CD14-positive monocyte (primary cell): ENCODE measurements around the gene FNDC1. TPM values are rescaled to one million over a fixed set of nuclear protein-coding genes. Genes with fewer than 3 reads are reported as not detected.

Experiments used
- DNase-seq, 3 donors: peaks; one replicate each; pipeline ENCODE4 v3.0.0-alpha.2; 2011 to 2022
- H2AFZ ChIP-seq: 2 replicates; pipeline ENCODE4 v1.6.0; 2012; ENCODE audit warnings: mild to moderate bottlenecking, low read depth, low read length, inconsistent platforms; ENCODE audit not compliant: insufficient read depth, poor library complexity, severe bottlenecking
- H3K27ac ChIP-seq, 2 donors: 1 replicate in 1 of 2; 2 replicates in 1 of 2; pipeline ENCODE4 v1.5.1; 2012 to 2013; ENCODE audit warnings: low read length in 2 of 2, control low read depth in 1 of 2, inconsistent platforms in 1 of 2, low read depth in 1 of 2, mild to moderate bottlenecking in 1 of 2
- H3K27me3 ChIP-seq, 2 donors: one replicate each; pipeline versions ENCODE4 v1.6.0 to v1.6.1; 2011 to 2013; ENCODE audit warnings: low read length in 2 of 2; ENCODE audit not compliant: control insufficient read depth in 2 of 2, insufficient read depth in 2 of 2
- H3K36me3 ChIP-seq, 2 donors: replicated peaks in 1 of 2; 1 replicate in 1 of 2; 2 replicates in 1 of 2; pipeline versions ENCODE4 v1.5.1 to v1.6.1; 2012 to 2013; ENCODE audit warnings: low read length in 2 of 2, control low read depth in 1 of 2, inconsistent platforms in 1 of 2, mild to moderate bottlenecking in 1 of 2; ENCODE audit not compliant: insufficient read depth in 2 of 2, control insufficient read depth in 1 of 2
- H3K4me1 ChIP-seq, 2 donors: 1 replicate in 1 of 2; 2 replicates in 1 of 2; pipeline versions ENCODE4 v1.5.1 to v1.6.1; 2012 to 2013; ENCODE audit warnings: low read length in 2 of 2, control low read depth in 1 of 2, inconsistent platforms in 1 of 2, mild to moderate bottlenecking in 1 of 2, moderate library complexity in 1 of 2; ENCODE audit not compliant: insufficient read depth in 2 of 2, control insufficient read depth in 1 of 2
- H3K4me2 ChIP-seq: replicated peaks from 2 replicates; pipeline ENCODE3; 2012; ENCODE audit warnings: low read length, moderate library complexity, mild to moderate bottlenecking; ENCODE audit not compliant: poor library complexity, severe bottlenecking; ENCODE audit errors: extremely low read depth
- H3K4me3 ChIP-seq, 3 experiments: fragments of 200-600 bp in 1 of 3; sonication (generic) in 1 of 3; replicated peaks in 1 of 3; 1 replicate in 2 of 3; 2 replicates in 1 of 3; pipeline ENCODE4 v1.5.1; 2011 to 2013; ENCODE audit warnings: low read length in 3 of 3, mild to moderate bottlenecking in 3 of 3, control low read depth in 2 of 3, low read depth in 2 of 3, inconsistent platforms in 1 of 3, moderate library complexity in 1 of 3
- H3K79me2 ChIP-seq: 2 replicates; pipeline ENCODE4 v1.6.0; 2012; ENCODE audit warnings: mild to moderate bottlenecking, control low read depth, inconsistent platforms, low read length, moderate library complexity; ENCODE audit not compliant: insufficient read depth
- H3K9ac ChIP-seq: 2 replicates; pipeline ENCODE4 v1.6.0; 2017; ENCODE audit warnings: low read length, mild to moderate bottlenecking; ENCODE audit not compliant: insufficient read depth, poor library complexity, severe bottlenecking
- H3K9me3 ChIP-seq, 2 donors: replicated peaks in 1 of 2; 1 replicate in 1 of 2; 2 replicates in 1 of 2; pipeline versions ENCODE4 v1.5.1 to v1.6.1; 2012 to 2013; ENCODE audit warnings: low read length in 2 of 2, control low read depth in 1 of 2; ENCODE audit not compliant: control insufficient read depth in 1 of 2, insufficient read depth in 1 of 2
- H4K20me1 ChIP-seq: 2 replicates; pipeline ENCODE4 v1.6.0; 2012; ENCODE audit warnings: mild to moderate bottlenecking, low read length, control low read depth, moderate library complexity; ENCODE audit not compliant: insufficient read depth
- H3K27ac Mint-ChIP-seq, 7 donors: one replicate each; pipeline ENCODE4 v1.8.0; 2020; ENCODE audit warnings: mild to moderate bottlenecking in 7 of 7, mixed read lengths in 7 of 7, moderate library complexity in 6 of 7, inconsistent platforms in 2 of 7
- H3K27me3 Mint-ChIP-seq, 3 donors: one replicate each; pipeline ENCODE4 v1.8.0; 2021 to 2022; ENCODE audit warnings: low read depth in 3 of 3, mild to moderate bottlenecking in 3 of 3, mixed read lengths in 3 of 3, moderate library complexity in 3 of 3, inconsistent platforms in 1 of 3
- H3K36me3 Mint-ChIP-seq, 2 donors: one replicate each; pipeline ENCODE4 v1.8.0; 2020; ENCODE audit warnings: mixed read lengths in 2 of 2, inconsistent platforms in 1 of 2, mild to moderate bottlenecking in 1 of 2
- H3K4me1 Mint-ChIP-seq: one replicate; pipeline ENCODE4 v1.8.0; 2020; ENCODE audit warnings: mild to moderate bottlenecking, mixed read lengths
- H3K4me3 Mint-ChIP-seq, 2 donors: one replicate each; pipeline ENCODE4 v1.8.0; 2020; ENCODE audit warnings: mild to moderate bottlenecking in 2 of 2, mixed read lengths in 2 of 2, moderate library complexity in 1 of 2
- H3K9me3 Mint-ChIP-seq, 7 donors: one replicate each; pipeline ENCODE4 v1.8.0; 2020 to 2022; ENCODE audit warnings: mixed read lengths in 7 of 7, mild to moderate bottlenecking in 6 of 7, moderate library complexity in 6 of 7, inconsistent platforms in 2 of 7
- CTCF ChIP-seq: fragments of 200-600 bp; IDR thresholded peaks from one replicate; pipeline ENCODE4 v1.8.0; 2022; ENCODE audit warnings: antibody characterized with exemption, mild to moderate bottlenecking
- WGBS: methylation state at CpG from one replicate; pipeline ENCODE4 v1.1.5; 2013; ENCODE audit warnings: missing lambda C conversion rate; ENCODE audit not compliant: insufficient coverage; 5-methylcytosine and 5-hydroxymethylcytosine counted together
- intact Hi-C, 2 donors: fragments of 100-400 bp; cut with micrococcal nuclease; formaldehyde crosslinking; loops; one replicate each; pipeline versions ENCODE4 v1.15.0 to v1.15.1; 2023
- polyA plus RNA-seq, 3 donors: library from polyadenylated mRNA; depleted of rRNA in 1 of 3; unstranded in 2 of 3; stranded (reverse) in 1 of 3; fragments of 300-500 nt in 2 of 3; fragments of >200 nt in 1 of 3; fragmentation: Illumina TruSeq in 2 of 3; gene quantifications; 1 replicate in 2 of 3; 2 replicates in 1 of 3; pipeline ENCODE4 v1.2.3, GENCODE V29; 2012 to 2021

The FNDC1 gene
- polyA plus RNA-seq, 3 donors, result not detected

DNA sequence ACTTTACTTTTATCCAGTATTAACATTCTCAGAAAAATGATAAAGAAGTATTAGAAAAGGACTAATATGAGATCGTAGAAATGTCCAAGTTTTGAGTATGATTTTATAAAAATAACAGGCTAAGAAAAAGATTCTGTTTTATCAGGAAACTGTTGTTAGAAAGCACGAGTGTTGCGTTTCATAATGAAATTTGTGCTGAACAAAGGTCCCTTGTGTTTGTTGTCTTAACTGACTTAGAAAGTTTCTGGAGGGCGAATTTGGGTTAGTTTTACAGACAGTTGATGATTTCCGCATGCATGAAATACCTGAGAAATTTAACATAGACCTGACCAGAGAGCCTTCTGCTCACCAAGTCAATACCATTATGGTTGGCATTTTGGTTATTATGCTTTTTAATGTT lies 136.0 kb downstream of the FNDC1 start:
- Mint-ChIP-seq H3K4me1 (no peaks in the 10 kb centered on the region), H3K36me3 (no peaks in the 10 kb centered on the region), H3K27ac (no peak overlapping the region), H3K4me3 (no peak overlapping the region), H3K27me3 (peaks cover 3 to 5% (median 4%) of the 10 kb centered on the region in 3 donors), H3K9me3 (peaks cover 0 to 2% (median 0%) of the 10 kb centered on the region in 7 donors)
- Histone ChIP-seq H3K9ac (no peak overlapping the region), H2AFZ (no peak overlapping the region), H3K4me2 (no peak overlapping the region), H3K79me2 (no peaks in the 10 kb centered on the region), H3K36me3 (no peaks in the 10 kb centered on the region), H3K27me3 (no peaks in the 10 kb centered on the region), H3K27ac (no peak overlapping the region), H3K4me1 (no peaks in the 10 kb centered on the region), H3K9me3 (no peaks in the 10 kb centered on the region), H3K4me3 (no peak overlapping the region), H4K20me1 (no peaks in the 10 kb centered on the region)
- DNase-seq, result no peak
- 91% methylated on average over 2 of the region's 5 CpGs for WGBS
- intact Hi-C loops, result no loop called here
- no peak for TF ChIP-seq CTCF

GRCh38 chr6:159305804-159306537 lies 136.8 kb downstream of the FNDC1 start:
- no peak overlapping the region for H2AFZ ChIP-seq
- H3K27ac ChIP-seq, result no peak overlapping the region
- no peaks in the 10 kb centered on the region for H3K4me1 ChIP-seq
- no peaks in the 10 kb centered on the region for H4K20me1 ChIP-seq
- no peak overlapping the region for H3K4me3 Mint-ChIP-seq
- H3K27me3 ChIP-seq, result no peaks in the 10 kb centered on the region
- H3K27ac Mint-ChIP-seq, result no peak overlapping the region
- peaks cover 3 to 5% (median 4%) of the 10 kb centered on the region in 3 donors for H3K27me3 Mint-ChIP-seq
- WGBS, result no CpG with 5 or more reads among the region's 3 CpGs
- H3K79me2 ChIP-seq, result no peaks in the 10 kb centered on the region
- intact Hi-C loops, result no loop called here
- no peak for DNase-seq
- H3K4me1 Mint-ChIP-seq, result no peaks in the 10 kb centered on the region
- H3K36me3 ChIP-seq, result no peaks in the 10 kb centered on the region
- TF ChIP-seq CTCF, result no peak
- no peak overlapping the region for H3K9ac ChIP-seq
- no peaks in the 10 kb centered on the region for H3K9me3 ChIP-seq
- no peaks in the 10 kb centered on the region for H3K36me3 Mint-ChIP-seq
- H3K9me3 Mint-ChIP-seq, result peaks cover 0 to 2% (median 0%) of the 10 kb centered on the region in 7 donors
- H3K4me3 ChIP-seq, result no peak overlapping the region
- H3K4me2 ChIP-seq, result no peak overlapping the region
